GM19099 (cell line): ENCODE results near the gene MED8.

Source experiments
- POLR2A ChIP-seq: IDR thresholded peaks from 3 replicates; pipeline ENCODE4 v1.6.1; 2011; ENCODE audit warnings: low read depth; ENCODE audit not compliant: insufficient read length; ENCODE audit errors: extremely low read depth

Gene MED8

GRCh38 chr1:43373066-43373940 lies 16.3 kb downstream of the MED8 start:
- no peak for TF ChIP-seq POLR2A

DNA sequence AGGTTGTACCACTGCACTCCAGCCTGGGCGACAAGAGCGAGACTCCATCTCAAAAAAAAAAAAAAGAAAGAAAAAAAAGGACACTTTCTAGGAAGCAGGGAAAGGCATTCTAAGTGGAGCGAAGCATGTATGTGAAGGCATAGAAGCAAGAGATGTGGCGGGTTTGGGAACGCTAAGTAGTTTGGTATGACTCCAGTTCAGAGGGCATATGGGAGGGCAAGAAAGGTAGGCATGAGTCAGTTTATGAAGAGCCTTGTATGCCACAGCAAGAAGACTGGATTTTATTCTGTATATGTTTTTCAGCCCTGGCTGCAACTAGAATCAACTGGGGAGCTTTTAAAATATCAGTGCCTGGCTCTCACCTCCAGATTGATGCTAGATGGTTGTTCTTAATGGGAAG lies 17.4 kb downstream of the MED8 start:
- no peak for TF ChIP-seq POLR2A

- no peak for TF ChIP-seq POLR2A
These were observed 19.0 kb downstream of the MED8 start for GRCh38 chr1:43370564-43370963.

DNA sequence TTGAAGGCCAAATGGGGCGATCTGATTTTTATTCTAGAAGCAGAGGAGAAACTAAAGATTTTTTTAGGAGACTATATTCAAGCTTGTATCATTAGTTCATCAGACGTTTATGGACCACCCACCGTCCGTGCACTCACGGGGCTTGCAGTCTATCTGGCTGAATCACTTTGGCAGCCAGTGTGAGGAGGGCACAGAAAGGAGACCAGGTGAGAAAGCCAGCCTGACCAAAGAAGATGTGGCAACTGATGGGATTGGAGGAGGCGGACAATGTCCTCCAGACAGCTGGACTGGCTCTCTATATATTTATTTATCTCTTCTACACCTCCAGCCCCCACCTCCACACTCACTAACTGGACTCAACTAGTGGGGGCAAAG lies 21.0 kb downstream of the MED8 start:
- TF ChIP-seq POLR2A = no peak

- TF ChIP-seq POLR2A = peak; percentile 94
These were observed 21.5 kb downstream of the MED8 start, which contains the start of gene ELOVL1 for GRCh38 chr1:43367904-43368645. TSS of gene ELOVL1 (minus strand) at chr1:43368011. CDS start at chr1:43365609, 2,402 bp downstream.

GRCh38 chr1:43367026-43367903 lies 22.3 kb downstream of the MED8 start:
- no peak for TF ChIP-seq POLR2A

GRCh38 chr1:43366601-43367025 lies 23.0 kb downstream of the MED8 start:
- TF ChIP-seq POLR2A = no peak

DNA sequence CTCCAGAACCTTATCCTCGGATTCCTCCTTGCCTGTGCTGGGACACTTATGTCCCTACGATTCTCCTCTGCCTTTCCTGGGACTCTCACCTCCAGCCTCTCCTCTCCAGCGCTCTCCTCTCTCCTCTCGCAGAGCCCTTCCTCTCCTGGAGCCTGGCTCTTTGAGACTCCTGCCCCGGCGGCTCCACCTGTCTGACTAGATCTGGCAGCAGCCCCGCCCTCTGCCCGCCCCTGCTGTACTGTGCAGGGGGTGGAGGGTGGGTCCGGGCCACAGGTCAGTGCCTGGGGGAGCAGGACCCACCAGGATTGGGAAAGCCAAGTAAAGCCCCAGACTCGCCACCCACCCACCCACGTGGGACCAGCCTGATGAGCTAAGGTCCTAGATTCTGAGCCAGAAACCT lies 23.4 kb downstream of the MED8 start:
- TF ChIP-seq POLR2A = no peak

GRCh38 chr1:43365678-43366077 lies 23.9 kb downstream of the MED8 start:
- no peak for TF ChIP-seq POLR2A

GRCh38 chr1:43363935-43364525 lies 25.6 kb downstream of the MED8 start:
- TF ChIP-seq POLR2A = peak; percentile 17

DNA sequence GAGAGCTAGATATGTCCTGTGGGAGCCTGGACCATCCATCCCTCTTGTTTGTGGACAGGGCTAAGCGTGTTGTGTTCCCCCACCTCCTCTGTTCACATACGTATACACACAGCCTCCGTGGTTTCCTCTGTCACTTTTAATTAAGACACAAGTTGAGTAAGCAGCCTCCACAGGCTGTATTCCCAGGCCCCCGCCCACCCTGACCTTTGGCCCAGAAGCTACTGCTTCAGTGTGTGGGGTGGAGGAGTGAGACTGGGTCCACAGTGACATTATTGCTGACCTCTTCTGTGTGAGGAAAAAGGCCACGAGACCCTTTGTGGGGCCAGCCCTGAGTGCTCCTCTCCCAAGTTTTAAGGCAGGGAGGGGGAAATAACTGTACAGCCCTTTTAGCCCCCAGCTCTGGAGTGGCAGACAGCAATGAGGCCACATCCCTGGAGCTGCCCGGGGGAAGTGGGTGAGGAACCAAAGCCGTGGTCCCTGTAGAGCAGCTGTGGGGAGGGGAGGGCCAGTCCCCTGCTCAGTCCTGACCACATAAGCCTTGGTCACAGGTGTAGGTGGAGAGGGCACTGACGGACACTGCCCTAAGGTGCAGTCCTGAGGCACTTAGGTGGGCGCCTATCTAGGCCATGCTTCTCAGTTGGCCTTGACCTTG lies 26.2 kb downstream of the MED8 start:
- TF ChIP-seq POLR2A = peak; percentile 33

DNA sequence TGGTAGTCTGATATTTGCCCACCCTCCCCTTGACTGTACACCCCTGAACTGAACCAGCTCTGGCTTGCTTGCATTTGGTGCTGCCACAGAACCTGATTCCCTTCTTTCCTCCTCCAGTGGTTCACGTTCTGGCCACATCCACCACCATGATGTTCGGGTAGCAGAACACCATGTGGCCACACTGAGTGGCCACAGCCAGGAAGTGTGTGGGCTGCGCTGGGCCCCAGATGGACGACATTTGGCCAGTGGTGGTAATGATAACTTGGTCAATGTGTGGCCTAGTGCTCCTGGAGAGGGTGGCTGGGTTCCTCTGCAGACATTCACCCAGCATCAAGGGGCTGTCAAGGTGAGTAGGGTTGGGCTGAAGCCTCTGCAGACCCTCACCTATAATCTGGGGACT lies 29.0 kb downstream of the MED8 start:
- no peak for TF ChIP-seq POLR2A

- TF ChIP-seq POLR2A = no peak
These were observed 29.9 kb downstream of the MED8 start for GRCh38 chr1:43359696-43360095.
